Iris pigment epithelial cell (primary cell): ENCODE data around the gene MUC2.

Experiments used
- DNase-seq: peaks from one replicate; pipeline ENCODE4 v3.0.0-alpha.2; 2011; ENCODE audit warnings: low read depth

The MUC2 gene

DNA sequence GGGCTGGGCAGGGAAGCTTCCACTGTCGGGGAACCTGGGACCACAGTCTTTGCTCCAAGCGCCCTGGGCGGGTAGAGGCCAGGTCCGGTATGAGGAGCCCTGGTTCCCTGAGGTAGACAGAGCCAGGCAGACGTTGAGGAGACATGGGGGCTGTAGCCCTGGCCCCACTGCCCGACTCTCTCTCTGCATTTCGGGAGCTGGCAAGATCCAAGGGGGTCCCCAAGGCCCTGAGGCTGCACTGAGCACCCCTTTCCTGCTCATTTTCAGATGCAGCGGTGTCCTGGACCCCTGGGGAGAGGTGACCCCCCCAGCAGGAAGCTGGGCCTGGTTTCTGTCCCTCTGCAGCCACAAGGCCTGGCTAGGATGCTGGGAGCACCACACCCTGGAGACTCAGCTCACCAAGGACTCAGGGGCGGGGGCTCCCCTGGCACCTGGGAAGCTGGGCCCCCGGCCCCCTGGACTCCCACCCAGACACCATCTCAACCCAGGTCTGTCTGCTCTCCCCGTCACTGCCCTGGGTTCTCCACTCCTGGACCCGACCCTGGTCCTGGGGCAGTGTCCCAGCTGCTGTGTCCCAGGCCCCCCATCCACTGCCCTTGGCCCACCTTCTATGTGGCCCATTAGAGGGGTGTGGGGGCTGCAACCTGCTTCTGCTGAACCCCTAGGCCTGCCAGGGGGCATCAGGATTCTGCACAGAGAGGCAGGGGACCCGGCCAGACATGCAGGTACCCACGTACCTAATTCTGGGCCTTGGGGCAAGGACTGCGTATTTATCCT lies 23.1 kb upstream of the MUC2 start:
- no peak for DNase-seq

DNA sequence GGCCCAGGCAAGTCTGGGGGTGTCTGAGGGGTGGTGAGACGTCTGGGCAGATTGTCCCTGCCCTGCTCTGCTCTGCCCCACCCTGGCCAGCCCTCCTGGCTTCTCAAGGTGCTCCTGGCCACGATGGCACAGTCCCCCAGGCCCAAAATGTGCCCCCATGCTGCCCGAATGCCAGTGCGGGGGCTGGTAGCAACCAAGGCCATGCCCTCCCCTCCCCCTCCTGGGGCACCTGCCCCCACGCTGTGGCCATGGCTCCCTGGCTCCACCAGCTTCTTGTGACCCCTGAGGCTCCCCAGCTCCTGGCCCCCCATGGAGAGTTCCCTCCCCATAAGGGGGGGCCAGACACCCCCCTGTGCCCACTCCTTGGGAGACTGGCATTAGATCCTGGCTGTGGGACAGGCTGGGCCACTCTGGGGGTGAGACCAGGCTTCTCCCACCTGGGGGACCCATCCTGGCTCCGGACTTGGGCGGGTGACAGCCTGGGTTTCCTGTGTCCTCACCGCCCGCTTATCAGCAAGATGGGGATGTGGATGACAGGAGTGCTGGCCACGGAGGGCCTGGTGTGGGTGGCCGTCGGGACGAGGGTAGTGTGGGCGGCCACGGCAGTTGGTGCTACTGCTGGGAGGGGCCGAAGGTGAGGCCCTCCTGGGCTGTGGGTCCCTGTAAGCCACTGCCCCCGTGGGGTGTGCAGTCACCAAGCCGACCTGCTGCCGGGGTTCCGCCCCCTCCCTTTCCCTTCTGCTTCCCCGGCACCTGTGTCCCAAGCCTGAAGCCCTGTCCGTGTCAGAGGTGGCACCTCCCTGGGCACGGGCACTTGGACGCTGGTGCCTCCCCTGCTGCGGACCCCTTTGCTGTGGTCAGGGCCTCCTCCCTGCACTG lies 22.3 kb upstream of the MUC2 start:
- DNase-seq: no peak

DNA sequence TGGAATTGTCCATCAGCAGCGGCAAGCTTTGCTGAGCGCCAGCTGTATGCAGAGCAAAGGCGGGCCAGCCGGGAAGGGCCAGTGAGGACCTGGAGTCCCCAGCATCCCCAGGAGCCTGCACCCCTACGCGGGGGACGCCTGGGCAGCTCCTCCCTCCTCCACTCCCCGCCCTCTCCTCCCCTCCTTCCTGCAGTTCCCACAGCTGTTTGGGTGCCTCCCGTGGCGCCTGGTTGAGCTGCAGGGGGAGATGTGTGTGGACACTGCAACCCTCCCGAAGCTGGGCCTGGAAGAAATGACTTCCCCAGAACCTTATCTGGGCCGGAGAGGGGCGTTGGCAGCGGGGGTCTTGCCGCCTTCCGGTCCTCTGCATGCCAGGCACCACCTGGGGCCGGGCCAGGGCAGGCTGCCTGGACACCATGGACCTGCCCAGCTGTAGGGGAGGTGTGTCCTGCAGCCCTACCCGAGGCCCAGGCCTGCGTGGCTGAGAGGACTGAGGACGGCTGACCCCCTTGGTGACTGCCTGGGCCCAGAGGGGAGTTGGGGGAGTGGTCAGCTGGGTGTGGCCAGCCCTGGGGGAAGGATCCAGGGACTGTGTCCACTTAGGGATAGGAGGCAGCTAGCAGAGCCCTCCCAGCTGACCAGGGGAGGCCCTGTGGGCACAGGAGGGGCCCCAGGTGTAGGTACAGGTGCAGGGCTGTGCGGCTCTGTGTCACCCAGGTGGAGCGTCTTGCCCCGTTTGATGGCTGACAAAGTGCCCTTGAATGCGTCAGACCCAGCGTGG lies 21.4 kb upstream of the MUC2 start:
- DNase-seq: no peak

DNA sequence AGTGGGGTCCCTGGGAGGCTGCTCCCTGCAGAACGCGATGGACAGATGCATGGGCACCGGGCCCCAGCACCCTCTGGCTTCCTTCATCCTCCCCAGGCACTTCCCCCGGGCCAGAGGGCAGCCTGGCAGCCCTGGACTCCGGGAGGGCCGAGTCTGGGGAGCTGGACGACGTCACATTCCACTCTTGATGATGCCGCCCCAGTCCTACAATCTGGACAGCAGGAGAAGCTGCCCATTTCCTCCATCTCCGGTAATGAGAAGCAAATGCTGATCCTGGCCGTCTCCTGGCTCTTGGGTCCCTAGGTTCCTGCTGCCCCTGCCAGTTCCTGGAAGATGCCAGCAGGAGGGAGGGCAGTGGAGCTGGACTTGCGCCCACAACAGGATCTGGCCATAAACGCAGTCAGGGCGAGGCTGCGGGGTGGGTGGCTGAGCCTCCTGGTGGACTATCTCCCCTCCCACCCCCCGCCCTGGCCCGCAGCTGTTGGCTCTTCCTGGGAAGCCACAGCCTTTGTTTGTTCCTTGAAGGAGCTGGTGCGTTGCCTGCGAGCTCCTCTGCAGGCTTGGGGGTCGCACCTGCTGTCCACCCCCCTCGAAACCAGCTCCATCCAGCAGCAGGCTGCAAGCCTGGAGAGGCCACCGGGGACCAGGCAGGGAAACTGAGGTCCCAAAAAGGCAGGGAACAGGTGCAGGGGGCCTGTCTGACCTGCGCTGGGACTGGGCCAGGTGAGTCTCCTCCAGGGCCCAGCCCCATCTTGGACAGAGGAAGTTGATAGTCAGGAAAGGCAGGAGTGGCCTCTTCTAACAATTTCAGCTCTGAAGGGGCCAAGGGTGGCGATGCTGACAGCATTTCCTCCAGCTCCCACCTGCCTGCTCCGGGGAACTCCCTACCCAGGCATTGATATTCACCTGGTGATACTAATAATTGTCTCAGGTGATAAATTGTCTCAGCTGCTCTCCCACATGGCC lies 20.2 kb upstream of the MUC2 start:
- no peak for DNase-seq

DNA sequence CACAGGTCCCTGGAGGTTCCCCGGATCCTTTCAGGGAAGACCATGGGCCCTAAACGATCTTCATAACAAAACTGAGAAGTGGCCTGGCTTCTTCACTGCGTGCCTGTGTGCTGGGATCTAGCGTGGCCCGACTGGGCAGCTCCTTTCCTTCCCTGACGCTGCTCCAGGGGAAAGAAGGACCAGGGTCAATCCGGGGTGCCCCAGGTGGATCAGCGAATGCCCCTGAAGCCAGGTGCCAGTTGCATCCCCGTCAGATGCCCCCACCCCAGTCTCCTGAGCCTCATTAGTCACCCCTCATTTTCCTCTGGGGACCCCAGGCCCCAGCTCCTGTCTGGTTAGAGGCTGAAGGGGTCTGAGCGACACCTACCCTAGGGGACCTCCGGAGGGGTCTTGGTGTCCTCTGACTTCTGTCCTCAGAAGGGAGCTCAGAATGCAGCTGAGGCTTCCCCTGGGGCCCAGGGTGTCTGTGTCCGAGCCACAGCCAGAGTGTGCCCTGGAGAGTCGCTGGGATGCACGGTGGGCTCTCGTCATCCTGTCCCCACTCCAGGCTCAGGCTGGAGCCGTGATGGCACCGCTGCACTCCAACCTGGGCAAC lies 19.5 kb upstream of the MUC2 start:
- DNase-seq: no peak

DNA sequence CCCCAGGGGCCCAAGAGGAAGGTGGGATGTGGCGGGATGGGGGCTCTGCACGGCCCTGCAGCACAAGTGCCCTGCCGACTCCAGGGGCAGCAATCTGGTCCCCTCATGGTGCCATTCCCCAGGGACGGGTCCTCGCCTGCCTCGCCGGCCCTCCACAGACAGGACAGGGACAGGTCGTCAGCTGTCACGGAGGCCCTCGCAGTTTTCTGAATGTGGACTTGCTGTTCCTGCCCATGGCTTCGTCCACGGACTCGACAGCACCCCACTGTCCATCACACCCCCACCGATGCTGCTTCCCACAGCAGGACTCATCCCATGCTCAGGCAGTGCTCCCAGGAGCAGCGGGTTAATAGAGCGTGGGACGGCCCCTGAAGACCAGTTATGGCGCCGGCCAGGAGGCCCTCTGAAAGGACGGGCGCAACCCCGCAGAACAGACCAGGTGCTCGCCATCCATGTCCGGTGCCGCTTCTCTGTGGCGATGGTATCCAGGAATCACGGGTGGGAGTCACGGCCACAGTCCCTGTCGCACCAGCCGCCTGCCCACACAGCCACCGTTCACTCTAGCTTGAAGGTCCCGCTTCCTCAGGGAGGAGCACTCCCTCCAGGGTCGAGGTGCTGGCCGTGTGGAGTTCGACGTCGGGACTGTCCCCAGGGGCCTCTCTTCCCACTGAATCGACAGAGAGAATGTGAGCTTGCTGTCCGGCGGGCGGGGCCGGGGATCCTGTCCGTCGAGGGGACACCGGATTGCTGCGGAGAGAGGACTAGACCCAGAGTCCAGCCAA lies 18.5 kb upstream of the MUC2 start:
- DNase-seq: no peak

DNA sequence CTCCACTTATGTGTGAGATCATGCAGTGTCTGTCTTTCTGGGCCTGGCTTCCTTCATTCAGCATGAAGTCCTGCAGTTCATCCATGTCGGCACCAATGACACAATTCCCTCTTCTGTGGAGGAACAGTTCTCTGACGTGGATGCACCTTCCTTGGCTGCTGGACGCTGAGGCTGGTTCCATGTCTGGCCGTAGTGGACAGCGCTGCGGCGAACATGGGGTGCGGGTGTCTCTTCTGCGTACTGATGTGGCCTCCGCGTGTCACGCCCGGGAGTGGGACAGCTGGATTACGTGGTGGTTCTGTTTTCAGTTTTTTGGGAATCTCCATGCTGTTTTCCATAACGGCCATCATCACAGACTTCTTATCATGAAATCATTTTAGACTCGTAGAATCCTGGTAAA lies 16.9 kb upstream of the MUC2 start:
- no peak for DNase-seq

DNA sequence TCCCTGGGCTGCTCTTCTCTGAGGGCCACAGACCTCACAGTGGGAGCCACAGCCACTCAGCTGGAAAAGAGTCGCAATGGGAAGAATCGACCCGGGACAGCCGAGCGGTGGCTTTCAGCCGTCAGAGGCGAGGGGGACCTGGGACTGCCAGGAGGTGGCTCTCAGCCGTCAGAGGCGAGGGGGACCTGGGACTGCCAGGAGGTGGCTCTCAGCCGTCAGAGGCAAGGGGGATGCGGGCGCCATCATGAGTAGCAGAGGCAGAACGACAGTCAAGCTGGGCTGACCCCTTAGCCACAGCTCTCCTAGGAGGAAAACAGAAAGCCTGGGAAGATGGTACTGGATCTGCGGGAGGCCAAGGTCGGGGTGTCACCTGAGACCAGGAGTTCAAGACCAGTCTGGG lies 14.9 kb upstream of the MUC2 start:
- DNase-seq: no peak

DNA sequence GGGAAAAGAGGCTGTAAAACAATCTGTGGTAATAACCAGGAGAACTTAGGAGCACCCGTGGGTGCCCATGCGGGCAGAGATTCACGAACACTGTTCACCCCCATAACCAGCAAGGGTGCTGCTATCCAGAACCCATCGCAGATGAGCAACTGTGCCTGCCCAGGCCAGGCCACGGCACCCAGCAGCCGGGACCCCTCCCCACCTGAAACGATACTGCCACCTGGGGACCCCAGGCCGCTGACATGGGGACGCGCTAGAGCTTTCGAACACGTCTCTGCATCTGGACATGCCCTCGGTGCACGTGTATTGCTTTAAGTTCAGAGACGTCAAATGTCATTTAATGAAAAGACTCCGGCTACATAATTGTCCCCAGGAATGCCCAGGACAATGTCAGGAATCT lies 14.3 kb upstream of the MUC2 start:
- DNase-seq: no peak

DNA sequence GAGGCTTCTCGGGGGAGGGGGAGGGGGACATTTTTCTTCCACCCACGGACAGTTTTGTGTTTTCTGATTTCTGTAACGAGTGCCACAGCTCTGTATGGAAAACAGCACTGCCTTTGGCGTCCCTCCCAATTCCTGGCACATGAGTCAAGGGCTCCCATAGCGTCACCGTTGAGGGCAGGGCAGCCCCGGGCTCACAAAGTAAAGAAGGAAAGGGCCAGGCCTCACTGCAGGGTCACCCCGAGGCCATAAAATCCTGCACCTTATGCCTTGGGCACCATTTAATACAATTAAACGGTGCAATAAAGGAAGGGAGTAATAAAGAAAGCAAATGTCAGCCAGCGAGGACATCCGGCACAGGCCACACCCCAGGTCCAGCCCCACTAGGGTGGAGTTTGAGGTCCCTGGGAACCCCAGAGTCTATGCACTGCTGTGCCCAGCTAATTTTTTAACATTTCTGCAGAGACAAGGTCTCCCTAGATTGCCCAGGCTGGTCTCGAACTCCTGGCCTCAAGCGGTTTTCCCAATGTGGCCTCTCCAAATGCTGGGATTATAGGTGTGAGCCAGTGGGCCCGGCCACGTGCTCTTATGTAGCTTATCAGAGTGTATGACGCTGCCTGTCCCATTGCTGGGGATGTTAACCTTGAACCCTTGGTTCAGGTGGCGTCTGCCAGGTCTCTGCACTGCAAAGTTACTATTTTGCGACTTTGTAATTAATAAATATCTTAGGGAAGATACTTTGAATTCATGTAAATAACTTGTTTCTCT lies 13.6 kb upstream of the MUC2 start:
- peak; percentile 47 for DNase-seq

DNA sequence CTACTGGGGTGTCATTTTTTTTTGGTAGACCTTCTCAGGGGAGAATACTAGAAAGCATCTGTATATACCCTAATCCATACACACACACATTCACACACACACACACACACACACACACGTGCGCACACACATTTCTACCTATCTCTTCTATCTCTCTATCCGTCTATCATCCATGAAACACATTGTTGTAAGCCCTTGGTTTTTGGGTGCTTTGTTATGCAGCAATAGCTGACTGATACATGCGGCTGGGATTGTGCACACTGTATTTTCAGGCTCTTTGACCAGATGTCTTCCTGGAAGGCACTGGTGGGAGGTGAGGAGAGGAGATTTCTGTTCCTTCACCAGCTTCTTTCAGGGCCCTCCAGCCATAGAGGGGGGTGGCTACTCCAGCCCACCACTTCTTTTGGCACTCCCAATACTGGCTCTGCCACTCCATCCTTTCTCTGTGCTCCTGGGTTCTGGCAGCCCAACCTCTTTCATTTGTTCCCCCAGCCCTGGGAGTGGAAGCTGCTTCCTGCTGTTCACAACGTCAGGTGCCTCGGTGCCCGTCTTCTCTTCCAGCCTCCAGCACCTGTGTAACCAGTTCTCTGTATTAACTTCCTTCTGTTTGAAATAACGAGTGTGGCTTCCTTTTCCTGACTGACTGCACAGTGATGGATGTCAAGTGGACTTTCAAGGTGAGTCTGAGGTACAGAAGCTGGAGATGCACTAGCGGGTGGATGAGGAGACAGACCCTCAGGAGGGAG lies 12.4 kb upstream of the MUC2 start:
- DNase-seq: no peak

DNA sequence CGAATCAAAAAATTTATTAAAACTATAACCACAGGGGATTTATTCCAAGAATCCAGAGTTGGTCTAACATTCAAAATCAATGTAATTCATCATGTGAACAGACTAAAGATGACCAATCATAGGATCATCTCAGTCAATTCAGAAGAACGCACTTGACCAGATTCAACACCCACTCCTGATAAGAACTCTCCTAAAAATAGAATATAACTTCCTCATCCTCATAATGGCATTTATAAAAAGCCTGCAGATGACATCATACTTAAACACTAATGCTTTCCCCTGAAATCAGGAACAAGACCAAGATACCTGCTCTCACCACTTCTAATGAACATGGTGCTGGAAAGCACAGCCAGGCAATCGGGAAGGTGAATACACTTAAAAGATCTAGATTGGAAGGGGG lies 10.5 kb upstream of the MUC2 start:
- DNase-seq: no peak

DNA sequence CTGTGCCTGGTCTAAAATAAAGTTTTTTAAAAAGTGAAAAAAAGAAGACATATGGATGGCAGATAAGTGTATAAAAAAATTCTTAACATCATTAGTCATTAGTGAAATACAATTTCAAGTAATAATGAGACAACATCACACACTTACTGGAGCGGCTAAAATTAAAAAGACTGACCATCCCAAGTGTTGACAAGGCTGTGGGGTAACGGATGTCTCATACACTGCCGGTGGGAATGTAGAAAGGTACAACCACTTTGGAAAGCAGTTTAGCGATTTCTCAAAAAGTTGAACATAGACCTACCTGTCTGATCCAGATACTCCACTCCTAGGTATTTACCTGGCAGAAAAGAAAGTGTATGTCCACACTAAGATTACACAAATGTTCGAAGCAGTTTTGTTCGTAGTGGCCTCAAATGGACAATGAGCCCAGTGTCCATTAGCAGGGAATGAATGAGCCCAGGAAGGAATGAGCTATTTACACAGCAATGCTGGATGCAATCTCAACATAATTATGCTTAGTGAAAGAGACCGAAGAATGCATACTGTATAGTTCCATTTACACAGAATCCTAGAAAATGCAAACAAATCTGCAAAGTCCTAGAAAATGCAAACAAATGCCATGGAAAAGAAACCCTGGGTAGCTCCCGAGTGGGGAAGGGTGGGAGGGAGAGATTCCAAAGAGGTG lies 6.7 kb upstream of the MUC2 start:
- no peak for DNase-seq

DNA sequence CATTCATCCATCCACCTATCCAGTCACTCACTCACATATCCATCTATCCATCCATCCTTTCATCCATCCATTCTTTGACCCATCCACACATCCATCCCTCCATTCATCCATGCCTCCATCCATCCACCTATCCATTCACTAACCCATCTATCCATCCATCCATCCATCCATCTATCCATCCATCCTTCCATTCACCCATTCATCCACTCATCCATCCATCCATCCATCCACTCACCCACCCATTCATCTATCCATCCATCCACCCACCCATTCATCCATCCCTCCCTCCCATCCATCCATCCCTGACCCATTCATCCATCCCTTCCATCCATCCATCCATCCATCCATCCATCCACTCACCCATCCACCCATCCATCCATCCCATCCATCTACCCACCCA lies 4.9 kb upstream of the MUC2 start:
- no peak for DNase-seq

DNA sequence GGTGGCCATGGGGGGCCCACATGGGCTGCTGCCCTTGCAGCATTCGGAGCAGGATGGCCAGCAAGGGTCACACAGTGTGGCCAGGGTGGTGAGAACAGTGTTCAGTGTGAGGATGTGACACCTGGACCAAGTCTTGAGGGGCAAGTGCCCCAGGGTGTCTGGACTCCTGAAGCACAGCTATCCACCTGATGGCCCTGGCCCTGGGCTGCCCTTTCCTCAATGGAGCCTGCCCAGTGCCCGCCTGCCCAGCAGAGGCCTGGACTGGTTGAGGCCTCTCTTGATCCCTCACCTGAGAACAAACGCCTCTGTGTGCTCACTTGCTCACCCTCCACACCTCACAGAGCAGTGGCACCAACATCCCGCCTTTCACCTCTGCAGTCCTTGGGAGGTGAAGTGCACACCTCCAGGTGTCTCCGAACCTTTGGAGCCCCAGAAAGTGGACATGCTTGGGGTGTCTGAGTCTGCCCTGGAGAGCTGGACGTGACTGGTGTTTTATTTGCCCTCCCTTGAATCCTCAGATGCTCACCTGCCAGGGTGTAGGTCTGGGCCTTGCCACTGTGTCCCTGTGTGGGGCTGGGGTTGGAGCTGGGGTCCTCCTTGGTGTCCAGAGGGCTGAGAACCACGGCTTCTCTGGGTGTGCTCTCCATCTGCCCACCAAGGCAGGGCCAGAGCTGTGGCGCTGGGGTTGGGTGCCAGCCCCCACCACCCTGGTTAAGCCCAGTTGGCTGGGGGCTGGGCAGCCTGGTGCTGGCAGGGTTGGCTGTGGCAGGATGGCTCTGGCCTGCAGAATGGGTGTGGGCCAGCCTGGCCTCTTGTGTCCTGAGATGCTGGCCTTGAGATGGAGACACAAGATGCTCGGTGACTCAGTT lies 3.8 kb upstream of the MUC2 start:
- no peak for DNase-seq

DNA sequence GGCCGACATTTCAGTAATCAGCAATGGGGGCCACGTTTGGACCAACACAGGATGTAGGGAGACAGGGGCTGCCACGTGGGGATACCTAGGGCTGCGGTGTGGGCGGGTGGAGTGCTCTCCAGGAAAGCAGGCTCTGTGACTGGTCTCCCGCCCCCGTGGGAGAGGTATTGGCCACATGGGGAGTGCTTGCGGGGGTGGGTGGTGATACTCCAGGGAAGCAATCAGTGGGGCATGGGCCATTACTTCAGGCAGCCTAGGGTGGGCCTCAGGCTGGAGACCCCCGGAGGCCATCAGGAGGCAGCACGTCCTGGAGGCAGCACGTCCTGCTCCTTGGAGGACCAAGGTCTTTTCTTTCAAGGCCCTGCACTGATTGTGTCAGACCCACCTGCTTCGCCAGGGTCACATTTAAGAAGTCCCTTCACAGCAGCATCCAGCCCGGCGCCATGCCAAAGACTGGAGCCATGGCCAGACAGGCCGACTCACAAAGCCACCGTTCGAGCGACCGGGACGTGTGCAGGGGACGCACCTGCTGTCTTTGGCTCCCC lies 3.0 kb upstream of the MUC2 start:
- no peak for DNase-seq
